ENCODE results near the gene ABCA12.

DNA sequence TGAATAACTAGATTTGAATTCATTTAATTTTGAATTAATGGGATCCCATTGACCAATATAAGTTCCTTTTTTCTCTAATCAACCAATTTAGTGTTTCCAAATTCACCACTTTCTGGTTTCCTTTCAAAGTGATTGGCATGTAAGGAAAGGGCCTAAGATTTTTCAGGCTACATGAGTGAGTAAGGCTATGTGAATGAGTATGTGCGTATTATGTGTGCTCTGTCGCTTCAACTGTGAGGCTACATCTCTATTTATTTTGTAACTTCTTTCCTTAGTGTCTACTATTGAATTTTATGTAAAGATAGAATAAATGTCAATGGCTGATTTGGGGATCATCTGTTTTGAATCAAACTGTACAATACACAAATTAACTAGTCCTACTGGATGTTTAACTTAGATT, 110.6 kb downstream of the ABCA12 start:
- TF ChIP-seq POLR2A (IDR thresholded peaks at IDR 0.05; ENCODE audit: low read depth, low read length) (no peak), TAF1 (IDR thresholded peaks at IDR 0.05; ENCODE audit: borderline replicate concordance, low read depth, low read length) (no peak), POLR2AphosphoS5 (IDR thresholded peaks at IDR 0.05; ENCODE audit: low read depth, low read length) (no peak)

Data from GM12892 (cell line).